ENCODE data around the gene SMARCD3.

DNA sequence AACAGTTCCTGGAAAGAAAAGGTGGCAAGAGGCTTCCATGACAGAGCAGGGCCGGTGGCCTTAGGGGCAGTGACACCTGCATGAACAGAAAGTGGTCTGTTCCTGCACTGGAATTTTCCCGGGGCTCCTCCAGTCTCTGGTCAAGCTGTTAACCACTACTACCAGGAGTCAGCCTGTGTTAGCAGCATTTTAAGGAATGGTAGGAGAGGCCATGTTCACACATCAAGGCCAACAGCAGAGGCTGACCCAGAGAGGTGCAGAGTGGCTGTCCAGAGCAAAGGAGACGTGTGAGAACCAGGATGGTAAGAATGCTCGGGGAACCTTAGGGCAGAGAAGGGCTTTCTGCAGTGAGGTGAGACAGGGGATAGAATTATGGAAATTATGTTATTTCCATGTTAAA lies 46.7 kb downstream of the SMARCD3 start:
- TF ChIP-seq, protein P1, sequence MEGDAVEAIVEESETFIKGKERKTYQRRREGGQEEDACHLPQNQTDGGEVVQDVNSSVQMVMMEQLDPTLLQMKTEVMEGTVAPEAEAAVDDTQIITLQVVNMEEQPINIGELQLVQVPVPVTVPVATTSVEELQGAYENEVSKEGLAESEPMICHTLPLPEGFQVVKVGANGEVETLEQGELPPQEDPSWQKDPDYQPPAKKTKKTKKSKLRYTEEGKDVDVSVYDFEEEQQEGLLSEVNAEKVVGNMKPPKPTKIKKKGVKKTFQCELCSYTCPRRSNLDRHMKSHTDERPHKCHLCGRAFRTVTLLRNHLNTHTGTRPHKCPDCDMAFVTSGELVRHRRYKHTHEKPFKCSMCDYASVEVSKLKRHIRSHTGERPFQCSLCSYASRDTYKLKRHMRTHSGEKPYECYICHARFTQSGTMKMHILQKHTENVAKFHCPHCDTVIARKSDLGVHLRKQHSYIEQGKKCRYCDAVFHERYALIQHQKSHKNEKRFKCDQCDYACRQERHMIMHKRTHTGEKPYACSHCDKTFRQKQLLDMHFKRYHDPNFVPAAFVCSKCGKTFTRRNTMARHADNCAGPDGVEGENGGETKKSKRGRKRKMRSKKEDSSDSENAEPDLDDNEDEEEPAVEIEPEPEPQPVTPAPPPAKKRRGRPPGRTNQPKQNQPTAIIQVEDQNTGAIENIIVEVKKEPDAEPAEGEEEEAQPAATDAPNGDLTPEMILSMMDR (IDR thresholded peaks at IDR 0.05), result no peak
- TF ChIP-seq ZFX (IDR thresholded peaks at IDR 0.05; ENCODE audit: borderline replicate concordance), result no peak

Data from 22Rv1 (cell line).